H1 (cell line): ENCODE measurements around the gene RGCC. TPM values are rescaled to one million over a fixed set of nuclear protein-coding genes. Genes with fewer than 3 reads are reported as not detected.

Experiments used
- CTCF ChIA-PET: fragments of 300-600 bp; sonication (Branson Sonifier 250); formaldehyde crosslinking; loops from one replicate; lab custom pipeline; 2021; ENCODE audit not compliant: partially characterized antibody; lab: Charles Lee
- POLR2A ChIA-PET: fragments of 300-600 bp; sonication (Branson Sonifier 250); formaldehyde crosslinking; loops from one replicate; lab custom pipeline; 2021; ENCODE audit warnings: inconsistent platforms; ENCODE audit not compliant: partially characterized antibody; lab: Charles Lee
- DNase-seq, 2 experiments: peaks; one replicate each; pipeline versions ENCODE4 v3.0.0 to v3.0.0-alpha.2; 2010 to 2022; ENCODE audit warnings: low spot score in 2 of 2, low read depth in 1 of 2, mixed read lengths in 1 of 2
- FAIRE-seq: peaks from 2 replicates; lab custom pipeline; 2011; peaks lifted over from hg19 to GRCh38; lab: Jason Lieb, UNC
- H2AFZ ChIP-seq: 2 replicates; pipeline ENCODE4 v1.8.1; 2012; ENCODE audit warnings: low read length, inconsistent platforms
- H2AK5ac ChIP-seq: 2 replicates; pipeline ENCODE4 v1.6.1; 2013; ENCODE audit warnings: low read depth, low read length
- H2BK120ac ChIP-seq: replicated peaks from 2 replicates; pipeline ENCODE3; 2013; ENCODE audit warnings: low read depth, low read length, inconsistent platforms
- H2BK12ac ChIP-seq: 2 replicates; pipeline ENCODE4 v1.6.1; 2013; ENCODE audit warnings: low read depth, low read length
- H2BK15ac ChIP-seq: 2 replicates; pipeline ENCODE4 v1.6.1; 2013; ENCODE audit warnings: low read length
- H2BK20ac ChIP-seq: 2 replicates; pipeline ENCODE4 v1.6.1; 2013; ENCODE audit warnings: low read length
- H2BK5ac ChIP-seq: 2 replicates; pipeline ENCODE4 v1.6.1; 2013; ENCODE audit warnings: low read depth, low read length
- H3K14ac ChIP-seq: 2 replicates; pipeline ENCODE4 v1.6.1; 2013; ENCODE audit warnings: inconsistent platforms; ENCODE audit not compliant: insufficient read length
- H3K18ac ChIP-seq: 2 replicates; pipeline ENCODE4 v1.6.1; 2013; ENCODE audit warnings: low read length; ENCODE audit errors: extremely low read depth
- H3K23ac ChIP-seq: 2 replicates; pipeline ENCODE4 v1.6.1; 2013; ENCODE audit warnings: inconsistent platforms; ENCODE audit not compliant: insufficient read length
- H3K23me2 ChIP-seq: 2 replicates; pipeline ENCODE4 v1.6.1; 2013; ENCODE audit warnings: low read depth, low read length
- H3K27ac ChIP-seq: 2 replicates; pipeline ENCODE4 v1.6.1; 2011; ENCODE audit warnings: low read depth, low read length, inconsistent platforms
- H3K27me3 ChIP-seq, 4 experiments: replicated peaks in 1 of 4; 1 replicate in 1 of 4; 2 replicates in 3 of 4; pipeline versions ENCODE4 v1.6.1 to v1.8.1; 2011 to 2013; ENCODE audit warnings: low read length in 3 of 4, mild to moderate bottlenecking in 3 of 4, inconsistent platforms in 2 of 4, mixed read lengths in 2 of 4, moderate library complexity in 1 of 4; ENCODE audit not compliant: control insufficient read depth in 3 of 4, insufficient read depth in 3 of 4; ENCODE audit errors: extremely low read depth in 1 of 4
- H3K36me3 ChIP-seq, 4 experiments: 2 replicates each; pipeline versions ENCODE4 v1.6.1 to v1.8.1; 2011 to 2013; ENCODE audit warnings: mild to moderate bottlenecking in 4 of 4, low read length in 3 of 4, moderate library complexity in 2 of 4, control low read depth in 1 of 4, inconsistent platforms in 1 of 4; ENCODE audit not compliant: insufficient read depth in 4 of 4, control insufficient read depth in 2 of 4
- H3K4ac ChIP-seq: replicated peaks from 2 replicates; pipeline ENCODE3; 2013; ENCODE audit warnings: low read length, low read depth, mixed read lengths, inconsistent platforms; ENCODE audit not compliant: insufficient read length
- H3K4me1 ChIP-seq, 4 experiments: replicated peaks in 1 of 4; 1 replicate in 1 of 4; 2 replicates in 3 of 4; pipeline versions ENCODE4 v1.6.1 to v1.8.1; 2011 to 2013; ENCODE audit warnings: low read length in 3 of 4, inconsistent platforms in 2 of 4, mixed read lengths in 1 of 4; ENCODE audit not compliant: insufficient read depth in 4 of 4, control insufficient read depth in 3 of 4
- H3K4me2 ChIP-seq, 2 experiments: 2 replicates each; pipeline versions ENCODE4 v1.6.1 to v1.8.1; 2011 to 2013; ENCODE audit warnings: low read depth in 2 of 2, low read length in 2 of 2, control low read depth in 1 of 2, inconsistent platforms in 1 of 2, mild to moderate bottlenecking in 1 of 2; ENCODE audit not compliant: insufficient read depth in 1 of 2
- H3K4me3 ChIP-seq, 4 experiments: fragments of 200-600, 300-600 bp in 1 of 4; sonication (generic), shearing (Covaris generic), sonication (Bioruptor Twin) in 1 of 4; 2 replicates each; pipeline versions ENCODE4 v1.5.1 to v1.8.1; 2011 to 2016; ENCODE audit warnings: low read length in 4 of 4, low read depth in 3 of 4, control low read depth in 2 of 4, inconsistent platforms in 2 of 4, mild to moderate bottlenecking in 2 of 4, mixed read lengths in 1 of 4, moderate library complexity in 1 of 4; ENCODE audit not compliant: insufficient read depth in 2 of 4; ENCODE audit errors: extremely low read depth in 1 of 4
- H3K56ac ChIP-seq: replicated peaks from 2 replicates; pipeline ENCODE3; 2013; ENCODE audit warnings: low read depth, mild to moderate bottlenecking, mixed read lengths, low read length, inconsistent platforms; ENCODE audit not compliant: insufficient read length
- H3K79me1 ChIP-seq: 2 replicates; pipeline ENCODE4 v1.6.1; 2013; ENCODE audit warnings: low read depth, low read length, control low read depth
- H3K79me2 ChIP-seq, 2 experiments: 2 replicates each; pipeline versions ENCODE4 v1.6.1 to v1.8.1; 2012 to 2013; ENCODE audit warnings: low read length in 2 of 2, mild to moderate bottlenecking in 2 of 2, inconsistent platforms in 1 of 2; ENCODE audit not compliant: insufficient read depth in 2 of 2, control insufficient read depth in 1 of 2
- H3K9ac ChIP-seq, 4 experiments: replicated peaks in 1 of 4; 1 replicate in 1 of 4; 2 replicates in 3 of 4; pipeline versions ENCODE4 v1.6.1 to v1.8.1; 2011 to 2013; ENCODE audit warnings: low read depth in 3 of 4, low read length in 3 of 4, control low read depth in 2 of 4, mild to moderate bottlenecking in 2 of 4, moderate library complexity in 2 of 4, inconsistent platforms in 1 of 4; ENCODE audit errors: extremely low read depth in 1 of 4
- H3K9me3 ChIP-seq, 2 experiments: 2 replicates each; pipeline versions ENCODE4 v1.6.1 to v1.8.1; 2012 to 2013; ENCODE audit warnings: mild to moderate bottlenecking in 2 of 2, moderate library complexity in 2 of 2, control low read depth in 1 of 2, inconsistent platforms in 1 of 2, low read depth in 1 of 2, low read length in 1 of 2, mixed read lengths in 1 of 2; ENCODE audit not compliant: insufficient read depth in 2 of 2
- H4K20me1 ChIP-seq, 2 experiments: replicated peaks in 1 of 2; 2 replicates each; pipeline versions ENCODE3 to v1.8.1; 2011 to 2013; ENCODE audit warnings: inconsistent platforms in 2 of 2, low read length in 2 of 2, mild to moderate bottlenecking in 1 of 2; ENCODE audit not compliant: insufficient read depth in 2 of 2, control insufficient read depth in 1 of 2
- H4K5ac ChIP-seq: 2 replicates; pipeline ENCODE4 v1.6.1; 2013; ENCODE audit warnings: low read length, low read depth, mixed read lengths, inconsistent platforms; ENCODE audit not compliant: insufficient read length
- H4K8ac ChIP-seq: 2 replicates; pipeline ENCODE4 v1.8.0; 2013; ENCODE audit warnings: mild to moderate bottlenecking, moderate library complexity, low read length, inconsistent platforms; ENCODE audit not compliant: insufficient read depth; ENCODE audit errors: extremely low read depth
- H4K91ac ChIP-seq: replicated peaks from 2 replicates; pipeline ENCODE3; 2013; ENCODE audit warnings: low read length, mixed read lengths, inconsistent platforms; ENCODE audit not compliant: insufficient read length
- CHD1 ChIP-seq: IDR thresholded peaks from 2 replicates; pipeline ENCODE4 v1.6.1; 2012; ENCODE audit warnings: low read depth, low read length, improper control_type of control experiment
- CHD2 ChIP-seq: IDR thresholded peaks from 2 replicates; pipeline ENCODE4 v1.6.1; 2012; ENCODE audit warnings: low read length, improper control_type of control experiment
- KDM5A ChIP-seq: fragments of 200-600 bp; IDR thresholded peaks from 2 replicates; pipeline ENCODE4 v1.7.1; 2012; ENCODE audit warnings: mild to moderate bottlenecking, low read length, inconsistent platforms, mixed read lengths
- MAFK ChIP-seq: IDR thresholded peaks from 2 replicates; pipeline ENCODE4 v1.6.1; 2012; ENCODE audit warnings: low read depth, mild to moderate bottlenecking, improper control_type of control experiment, low read length
- SIRT6 ChIP-seq: IDR thresholded peaks from one replicate; pipeline ENCODE4 v1.7.1; 2012; ENCODE audit warnings: low read length, inconsistent platforms
- SUZ12 ChIP-seq: fragments of 200-600 bp; sonication (generic); IDR thresholded peaks from 2 replicates; pipeline ENCODE4 v1.6.1; 2012; ENCODE audit warnings: mild to moderate bottlenecking, inconsistent platforms, low read length, moderate library complexity, mixed read lengths
- WGBS, 2 experiments: shearing (Covaris generic) in 1 of 2; methylation state at CpG; one replicate each; pipeline versions ENCODE4 v1.1.6 to v1.1.7; 2013 to 2015; ENCODE audit warnings: low lambda C conversion rate in 2 of 2, mixed read lengths in 2 of 2, inconsistent platforms in 1 of 2, low coverage in 1 of 2, missing lambda C conversion rate in 1 of 2; ENCODE audit not compliant: insufficient replicate concordance in 2 of 2, insufficient coverage in 1 of 2, insufficient read length in 1 of 2; ENCODE audit errors: extremely low coverage in 1 of 2, missing lambda C conversion rate in 1 of 2; 5-methylcytosine and 5-hydroxymethylcytosine counted together
- polyA plus RNA-seq, 7 experiments: library from polyadenylated mRNA; depleted of rRNA in 3 of 7; stranded (reverse) in 5 of 7; unstranded in 2 of 7; fragments of >200 nt in 5 of 7; fragments of 200-250 nt in 2 of 7; gene quantifications; 1 replicate in 5 of 7; 2 replicates in 1 of 7; 4 replicates in 1 of 7; pipeline versions ENCODE4 v1.2.1 to v1.2.3, GENCODE V29; 2011 to 2013; ENCODE audit warnings: missing spikeins in 2 of 7, mixed read lengths in 2 of 7
- total RNA-seq: library from RNA; stranded (reverse); fragmentation: NEBNext Ultra II Directional; extraction: Animal tissue kit (Norgen Biotek cat#: 25700); gene quantifications from 2 replicates; pipeline ENCODE4 v1.2.1, GENCODE V29; 2021

Gene RGCC
- total and polyA plus RNA-seq, 2 of the 8 experiments (the other 6 are each of a cell fraction or from before 2014, with no cell fraction given) = 0.41 TPM; not detected in 1

DNA sequence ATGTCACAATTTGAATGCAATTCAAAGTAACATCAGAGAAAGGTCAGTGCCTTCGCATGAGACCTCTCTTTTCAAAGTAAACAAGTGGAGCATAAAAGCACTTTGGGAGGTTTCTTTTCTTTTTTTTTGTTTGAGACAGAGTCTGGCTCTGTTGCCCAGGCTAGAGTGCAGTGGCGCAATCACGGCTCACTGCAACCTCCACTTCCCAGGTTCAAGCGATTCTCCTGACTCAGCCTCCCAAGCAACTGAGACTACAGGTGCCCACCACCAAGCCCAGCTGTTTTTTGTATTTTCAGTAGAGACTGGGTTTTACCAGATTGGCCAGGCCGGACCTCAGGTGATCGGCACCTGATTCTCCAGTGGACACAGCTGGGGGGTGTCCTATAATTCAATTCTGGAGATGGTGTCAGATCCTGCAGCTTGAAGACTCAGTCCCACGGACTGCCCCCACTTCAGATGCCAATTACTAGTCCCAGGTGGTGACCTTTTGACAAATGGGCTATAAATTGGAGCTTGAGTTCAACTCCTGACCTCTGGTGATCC, 57.6 kb downstream of the RGCC start:
- H3K27ac ChIP-seq = no peak overlapping the region
- H4K20me1 ChIP-seq = no peaks in the 10 kb centered on the region
- H4K5ac ChIP-seq = no peak overlapping the region
- H2BK20ac ChIP-seq = no peak overlapping the region
- 90% methylated on average over 7 of the region's 7 CpGs; no CpG with 5 or more reads in 1 of the 2 experiments for WGBS, 2 experiments
- ChIA-PET CTCF (interaction anchor here (1.1 to 1.3 kb wide), 2 partner anchors 55 to 81 kb away, joined by 3 to 4 read pairs; no protein-coding TSS in a partner anchor), POLR2A (no interaction called here)
- DNase-seq (no peak), FAIRE-seq (no peak)
- no peak overlapping the region for H2BK120ac ChIP-seq
- H2BK5ac ChIP-seq = no peak overlapping the region
- H3K14ac ChIP-seq = no peak overlapping the region
- no peaks in the 10 kb centered on the region for H3K23me2 ChIP-seq
- no peaks in the 10 kb centered on the region for H3K9me3 ChIP-seq
- no peaks in the 10 kb centered on the region; a peak in 1 of 8 replicates for H3K36me3 ChIP-seq
- H4K8ac ChIP-seq = no peak overlapping the region
- H2BK15ac ChIP-seq = no peak overlapping the region
- no peaks in the 10 kb centered on the region for H3K27me3 ChIP-seq
- H3K4me2 ChIP-seq = no peak overlapping the region
- H3K79me1 ChIP-seq = no peaks in the 10 kb centered on the region
- no peak overlapping the region for H4K91ac ChIP-seq
- H2AK5ac ChIP-seq = no peak overlapping the region
- H3K56ac ChIP-seq = no peak overlapping the region
- H2BK12ac ChIP-seq = no peak overlapping the region
- H3K79me2 ChIP-seq = no peaks in the 10 kb centered on the region
- H3K23ac ChIP-seq = no peak overlapping the region
- H3K18ac ChIP-seq = no peak overlapping the region
- no peak overlapping the region for H3K4ac ChIP-seq
- no peaks in the 10 kb centered on the region for H3K4me1 ChIP-seq
- no peak for TF ChIP-seq CHD2
- no peak for TF ChIP-seq SIRT6
- TF ChIP-seq SUZ12 = no peak
- TF ChIP-seq KDM5A = no peak
- no peak for TF ChIP-seq MAFK
- no peak for TF ChIP-seq CHD1
- H2AFZ ChIP-seq = no peak overlapping the region
- H3K4me3 ChIP-seq = no peak overlapping the region
- H3K9ac ChIP-seq = no peak overlapping the region
